Measurements from ENCODE around the gene TGM4. TPM values are rescaled to one million over a fixed set of nuclear protein-coding genes. Genes with fewer than 3 reads are reported as not detected.
"Not testable (repeated sequence)": the region's sequence is repeated elsewhere in the genome, so short reads cannot be mapped to it uniquely, and the experiment has no call there.

The TGM4 gene
- polyA plus RNA-seq, 12 donors, result 0.05 to 0.18 (median 0.07) TPM; not detected in 9

DNA sequence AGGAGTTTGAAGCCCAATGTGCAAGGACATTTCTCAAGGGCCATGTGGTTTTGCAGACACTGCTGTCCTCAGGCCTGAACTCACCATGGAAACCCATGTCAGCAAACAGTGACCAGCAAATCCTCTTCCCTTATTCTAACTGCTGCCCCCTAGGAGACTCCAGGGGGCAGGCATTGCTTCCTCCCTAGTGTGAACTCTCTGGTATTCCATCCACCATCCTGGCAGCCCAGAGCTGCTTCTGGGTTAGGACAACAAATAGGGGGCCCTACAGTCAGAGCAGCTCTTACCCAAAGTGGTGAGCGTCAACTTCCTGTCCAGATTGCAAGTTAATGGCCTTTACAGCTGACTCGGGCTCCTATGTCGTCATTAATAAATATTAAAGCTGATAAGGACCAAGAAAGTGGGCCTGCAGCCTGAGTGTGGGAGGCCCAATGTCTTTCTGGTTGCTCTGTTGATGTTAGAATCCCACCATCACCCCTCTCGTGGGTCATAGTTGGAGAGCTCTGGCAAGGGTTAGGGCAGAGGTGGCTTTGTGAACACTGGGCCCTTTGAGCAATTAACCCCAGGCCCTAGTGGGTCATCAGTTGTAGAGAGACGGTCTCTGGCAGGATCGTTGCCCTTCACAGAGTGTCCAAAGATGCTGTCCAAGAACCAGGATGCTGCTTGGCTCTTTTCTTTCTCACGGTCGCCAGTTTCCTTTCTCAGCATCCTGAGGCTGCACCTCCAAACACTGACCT, 41.5 kb downstream of the TGM4 start:
- no peak for DNase-seq

DNA sequence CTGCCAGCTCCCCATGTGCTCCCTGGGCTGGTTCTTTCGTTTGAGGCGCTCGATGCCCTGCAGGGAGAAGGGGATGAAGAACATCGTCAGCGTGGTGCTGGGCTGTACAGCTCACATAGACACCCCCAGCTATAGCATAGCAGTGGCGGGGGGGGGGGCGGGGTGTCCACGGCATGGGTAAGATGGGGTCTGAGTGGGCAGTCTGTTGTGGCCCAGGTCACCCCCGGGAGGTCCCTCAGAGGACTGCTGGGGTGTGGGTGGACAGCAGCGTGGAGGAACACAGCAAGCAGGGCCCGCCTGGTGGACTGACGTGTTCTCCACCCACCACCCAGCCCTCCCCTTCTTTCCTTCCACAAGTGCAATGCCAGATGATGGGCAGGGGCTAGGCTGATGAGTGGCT, 43.7 kb downstream of the TGM4 start:
- DNase-seq, result no peak

DNA sequence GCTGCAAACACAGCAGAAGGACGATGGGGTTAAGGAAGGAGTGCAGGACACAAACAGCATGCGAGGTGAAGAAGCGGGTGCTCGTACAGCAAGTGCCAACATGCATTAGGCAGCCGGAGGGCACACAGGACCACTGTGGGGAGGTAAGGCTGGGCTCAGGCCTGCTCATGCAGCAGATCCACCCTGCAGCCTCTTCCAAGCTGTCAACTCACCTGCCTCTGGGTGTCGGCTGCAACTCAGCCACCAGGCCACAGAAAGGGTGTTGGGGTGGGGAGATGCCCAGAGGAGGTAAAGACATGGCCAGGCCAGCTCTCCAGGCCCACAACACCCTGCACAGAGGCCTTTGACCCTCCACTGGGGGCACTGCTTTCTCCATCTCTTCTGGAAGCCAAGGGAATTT, 44.2 kb downstream of the TGM4 start:
- DNase-seq, result no peak

DNA sequence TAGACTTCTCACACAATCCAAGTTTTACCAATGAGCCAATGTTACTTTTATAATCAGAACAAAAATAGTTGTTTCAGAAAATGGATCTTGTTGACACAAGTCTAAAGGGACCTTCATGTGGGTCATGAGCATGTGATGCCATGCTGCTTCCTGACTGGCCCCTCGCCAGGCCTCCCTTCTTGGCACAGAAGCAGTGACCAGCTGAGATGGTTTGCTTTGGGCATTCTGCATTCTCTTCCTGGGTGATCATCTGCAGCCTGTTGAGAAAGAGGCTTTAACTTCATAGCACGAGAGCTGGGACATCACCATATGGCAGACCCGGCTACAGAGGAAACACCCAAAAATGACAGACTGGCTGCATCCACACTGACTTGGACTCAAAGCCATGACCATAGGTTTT, 45.7 kb downstream of the TGM4 start:
- no peak for DNase-seq

DNA sequence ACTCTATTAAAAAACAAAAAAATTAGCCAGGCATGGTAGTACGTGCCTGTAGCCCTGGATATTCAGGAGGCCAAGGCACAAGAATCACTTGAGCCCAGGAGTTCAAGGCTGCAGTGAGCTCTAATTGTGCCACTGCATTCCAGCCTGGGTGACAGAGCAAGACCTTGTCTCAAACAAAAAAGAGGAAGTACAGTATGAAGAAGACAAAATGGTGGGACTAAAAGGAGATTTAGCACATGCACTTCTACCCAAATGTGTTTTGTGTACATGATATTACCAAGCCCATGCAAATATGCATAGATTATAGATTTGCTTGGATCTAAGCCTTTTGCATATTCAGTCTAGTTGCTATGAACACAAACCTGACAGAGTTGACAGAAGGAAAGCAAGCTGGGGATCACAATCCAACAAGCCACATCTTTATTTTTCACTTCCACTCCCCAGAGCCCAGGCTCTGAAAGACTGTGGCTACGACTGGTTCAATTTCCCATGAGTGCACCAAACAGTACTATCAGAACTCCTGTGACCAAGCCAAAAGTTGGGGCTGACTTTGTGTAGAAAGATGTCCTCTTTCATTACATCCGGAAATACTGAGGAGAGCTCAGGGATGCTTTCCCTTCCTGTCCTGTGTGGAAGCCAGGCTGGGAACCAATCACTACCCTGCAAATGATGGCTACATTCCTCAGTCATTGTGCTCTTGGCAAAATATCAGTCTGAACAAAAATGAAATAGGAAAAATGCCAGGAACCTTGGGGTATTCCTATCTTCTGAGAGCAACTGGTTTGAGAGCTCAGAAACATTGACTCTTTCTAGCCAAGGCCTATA, 49.4 kb downstream of the TGM4 start:
- no peak for DNase-seq

DNA sequence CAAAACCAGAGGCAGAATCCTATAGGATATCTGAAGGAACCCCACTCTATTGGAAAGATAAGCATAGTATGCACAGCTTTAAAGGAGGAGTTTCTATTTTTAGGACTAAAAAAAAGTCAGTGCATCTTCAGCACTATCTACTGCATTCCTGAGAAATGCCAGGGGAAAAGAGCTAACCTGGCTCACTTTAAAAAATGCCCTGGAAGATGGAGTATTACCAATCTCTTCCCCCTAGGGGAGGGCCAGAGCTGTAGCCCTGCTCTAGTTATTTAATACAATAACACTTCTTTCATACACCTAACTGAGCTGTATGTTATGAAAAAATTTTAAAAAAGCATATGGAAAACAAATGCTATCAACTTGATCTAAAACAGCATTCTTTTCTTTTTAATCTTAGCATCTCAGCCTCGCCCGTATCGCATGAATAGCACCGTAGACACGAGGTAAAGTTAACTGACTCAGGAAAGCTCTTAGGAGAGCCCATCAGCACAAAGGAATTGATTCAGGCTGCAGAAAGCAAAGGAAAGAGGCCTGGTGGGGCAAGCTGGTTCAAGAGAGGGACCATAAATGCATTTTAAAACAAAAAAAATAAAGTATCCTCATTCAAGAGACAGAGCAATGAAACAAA, 50.2 kb downstream of the TGM4 start:
- DNase-seq, result no peak

DNA sequence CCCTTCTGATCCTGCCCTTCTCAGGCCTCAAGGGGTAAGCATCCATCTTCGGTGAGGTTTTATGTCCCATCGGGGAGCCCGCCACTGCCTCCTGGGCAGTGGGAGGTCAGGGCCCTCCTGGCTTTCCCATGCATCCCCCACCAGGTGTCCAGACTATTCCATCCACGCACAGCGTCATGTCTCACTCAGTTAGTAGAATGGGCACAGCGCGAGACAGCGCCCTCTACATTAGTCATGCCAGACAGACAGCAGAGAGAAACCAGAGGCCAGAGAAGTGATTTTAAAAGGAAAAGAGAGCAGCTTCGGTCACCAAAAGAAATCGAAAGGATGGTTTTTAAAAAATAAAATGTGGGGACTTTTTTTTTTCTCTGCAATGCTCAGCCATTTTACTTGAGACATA, 51.8 kb downstream of the TGM4 start:
- DNase-seq, result no peak

DNA sequence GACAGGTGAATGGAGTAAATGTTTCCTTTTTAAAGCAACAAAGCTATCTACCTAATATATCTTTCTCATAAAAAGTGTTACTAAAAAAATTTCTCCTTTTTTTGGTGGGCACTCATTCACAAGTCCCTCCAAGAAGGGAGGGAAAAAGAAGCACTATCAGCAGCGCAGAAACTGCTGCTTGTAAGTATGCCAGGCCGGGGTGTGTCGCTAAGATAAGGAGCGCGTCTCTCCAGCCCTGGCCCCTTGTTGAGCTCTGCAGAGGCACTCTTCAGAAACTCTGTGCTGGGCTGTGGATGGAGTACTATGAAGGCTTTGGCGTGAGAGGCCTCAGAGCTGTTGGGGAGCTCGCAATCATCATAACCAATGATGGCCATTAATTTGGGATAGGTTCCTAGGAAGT, 52.5 kb downstream of the TGM4 start:
- DNase-seq, result no peak

DNA sequence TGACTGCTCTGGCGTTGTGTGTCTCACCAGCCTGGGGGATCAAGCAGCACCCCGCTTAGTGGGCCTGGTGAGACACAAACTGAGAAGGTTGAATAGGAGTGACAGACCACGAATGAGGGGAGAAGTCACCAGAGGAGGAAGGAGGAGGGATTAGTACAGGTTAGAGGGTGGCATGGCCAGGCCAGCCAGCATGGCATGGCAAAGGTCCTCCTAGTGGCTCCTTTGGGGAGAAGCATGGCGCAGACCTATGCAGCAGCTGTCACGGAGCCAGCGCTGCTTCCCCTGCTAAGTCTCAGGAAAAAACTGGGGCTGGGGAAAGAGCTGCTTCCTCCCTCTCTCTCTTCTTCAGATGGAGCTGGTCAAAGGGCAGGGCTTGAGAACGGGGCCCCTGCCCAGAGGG, 53.0 kb downstream of the TGM4 start:
- no peak for DNase-seq

DNA sequence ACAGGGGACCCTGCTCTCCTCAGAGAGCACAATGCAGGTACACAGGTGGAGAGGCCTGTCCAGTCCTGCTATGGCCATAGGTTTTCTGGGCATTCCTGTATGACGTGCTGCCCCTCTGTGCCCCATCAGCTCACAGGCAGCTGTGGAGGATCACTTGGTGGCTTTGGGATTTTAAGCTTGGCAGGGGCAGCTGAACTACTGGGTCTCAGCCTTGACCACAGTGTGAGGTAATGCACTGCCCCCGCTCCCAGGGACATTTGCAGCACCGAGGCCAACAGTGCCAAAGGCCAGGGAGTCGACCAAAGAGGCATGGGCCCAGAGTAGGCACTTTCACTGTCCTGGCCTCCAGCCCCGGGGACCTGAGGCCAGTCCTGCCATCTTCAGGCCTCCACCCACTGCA, 55.4 kb downstream of the TGM4 start:
- DNase-seq, result no peak

DNA sequence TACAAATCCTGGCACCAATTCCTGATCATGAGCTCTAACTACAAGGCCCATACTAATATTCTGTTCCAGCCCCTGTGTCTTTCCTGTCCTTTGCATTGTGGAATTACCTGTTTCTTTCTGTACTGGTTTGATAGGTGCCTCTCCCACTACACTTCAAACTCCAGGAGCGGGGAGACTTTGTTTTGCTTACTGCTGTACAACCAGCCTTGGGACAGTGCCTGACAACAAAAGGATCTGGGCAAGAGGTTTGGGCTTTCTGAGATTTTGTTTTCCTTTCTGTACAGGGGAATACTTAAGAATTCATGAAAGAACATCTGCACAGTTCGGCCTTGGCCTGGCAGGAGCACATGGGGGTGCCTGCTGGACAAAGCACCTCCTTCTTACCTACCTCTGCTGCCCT, 56.5 kb downstream of the TGM4 start:
- DNase-seq, result no peak

DNA sequence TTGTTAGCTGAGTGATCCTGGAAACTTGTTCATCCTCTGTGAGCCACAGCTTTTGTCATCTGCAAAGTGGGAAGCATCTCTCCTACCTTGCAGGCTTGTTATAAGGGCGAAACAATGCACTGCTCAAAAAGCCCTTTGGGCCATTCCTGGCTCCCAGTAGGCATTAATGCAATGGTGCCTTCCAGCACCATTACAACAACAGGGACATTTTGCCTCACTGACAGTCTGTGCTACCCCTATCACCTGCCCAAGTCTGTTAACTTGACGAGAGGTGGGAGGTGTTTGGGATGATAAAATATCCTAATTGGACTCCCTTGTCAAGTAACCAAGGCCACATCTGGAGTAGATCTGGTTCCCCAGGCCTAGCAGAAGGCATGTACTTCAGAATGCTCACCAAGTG, 57.4 kb downstream of the TGM4 start:
- no peak for DNase-seq

DNA sequence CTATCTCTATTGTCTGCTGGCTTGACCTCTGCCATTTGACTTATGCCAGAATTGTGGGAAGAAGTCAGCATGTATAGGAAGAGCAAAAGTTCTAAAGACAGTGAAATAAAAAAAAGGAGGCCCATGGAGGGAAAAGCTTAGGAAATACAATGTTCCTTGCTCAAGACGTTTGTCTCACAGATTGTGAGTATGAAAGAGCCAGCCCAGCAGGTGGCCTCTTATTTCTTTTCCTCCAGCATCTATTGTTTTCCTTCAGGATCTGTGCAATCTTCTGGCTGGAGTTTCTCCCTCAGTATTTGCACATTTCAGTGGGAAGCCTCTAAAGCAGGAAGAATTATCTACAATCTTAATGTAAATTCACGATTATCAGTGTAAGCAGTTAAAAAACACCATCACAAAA, 57.9 kb downstream of the TGM4 start:
- DNase-seq, result no peak

DNA sequence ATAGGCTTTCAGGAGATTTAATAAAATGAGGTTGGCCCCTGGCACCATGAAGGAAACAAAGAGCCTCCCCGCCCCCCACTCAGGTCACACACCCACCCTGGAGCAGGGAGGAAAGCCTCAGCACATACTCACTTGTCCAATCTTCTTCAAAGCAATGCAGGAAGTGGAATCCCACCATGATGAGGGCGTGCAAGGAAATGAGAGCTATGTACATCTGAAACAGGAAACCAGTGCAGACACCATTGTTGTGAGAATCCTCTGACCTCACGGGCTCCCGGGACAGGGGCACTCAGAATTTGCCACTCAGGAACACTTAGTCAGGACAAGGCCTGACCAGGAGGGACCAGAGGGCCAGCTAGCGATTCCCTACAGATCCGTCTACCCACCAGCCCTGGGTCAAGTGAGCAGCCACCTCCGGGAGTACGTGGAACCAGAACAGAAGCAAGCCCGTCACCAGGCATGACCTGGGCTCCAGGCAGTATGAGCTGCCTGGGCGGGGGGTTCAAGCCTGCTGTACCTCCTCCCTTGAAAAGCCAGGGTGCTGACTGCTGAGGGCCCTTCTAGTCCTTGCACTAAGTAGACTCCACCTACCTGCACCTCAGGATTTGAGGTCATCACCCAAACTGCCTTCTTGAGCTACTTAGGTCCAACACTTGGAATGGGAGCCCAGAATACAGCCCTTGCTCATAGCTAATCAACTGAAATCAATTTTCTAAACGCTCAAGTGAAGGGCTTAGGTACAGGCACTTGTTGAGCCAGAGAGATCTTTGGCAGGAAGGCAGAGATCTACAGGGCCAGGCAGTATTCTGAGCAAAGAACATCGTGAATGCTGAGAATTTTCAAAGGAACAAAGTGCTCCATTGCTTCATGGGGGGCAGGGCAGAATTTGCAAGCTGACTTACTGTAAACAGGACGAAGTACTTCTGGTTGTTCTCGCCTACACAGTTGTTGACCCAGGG, 58.9 kb downstream of the TGM4 start:
- no peak for DNase-seq

DNA sequence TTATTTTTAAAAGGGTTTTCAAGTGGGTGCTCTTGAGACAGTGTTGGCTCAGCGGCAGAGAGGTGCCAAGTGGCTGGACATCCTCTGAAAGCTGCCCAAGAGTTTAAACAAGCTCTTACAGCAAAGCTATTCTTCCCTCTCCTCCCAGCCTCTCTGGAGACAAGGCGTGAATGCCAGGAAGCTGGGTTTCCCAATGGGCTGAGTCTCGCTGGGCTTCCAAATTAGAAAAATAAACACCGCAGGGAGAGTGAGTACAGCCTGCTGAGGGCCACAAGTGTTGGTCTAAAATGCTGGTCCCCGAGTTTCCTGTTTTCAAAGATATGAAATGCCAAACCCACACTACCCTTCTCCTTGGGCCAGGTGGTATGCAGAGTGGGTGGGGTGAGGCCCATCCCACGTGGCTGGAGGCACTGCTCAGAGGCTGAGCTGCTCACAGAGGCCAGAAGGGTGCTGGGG, 65.2 kb downstream of the TGM4 start:
- DNase-seq, result no peak

DNA sequence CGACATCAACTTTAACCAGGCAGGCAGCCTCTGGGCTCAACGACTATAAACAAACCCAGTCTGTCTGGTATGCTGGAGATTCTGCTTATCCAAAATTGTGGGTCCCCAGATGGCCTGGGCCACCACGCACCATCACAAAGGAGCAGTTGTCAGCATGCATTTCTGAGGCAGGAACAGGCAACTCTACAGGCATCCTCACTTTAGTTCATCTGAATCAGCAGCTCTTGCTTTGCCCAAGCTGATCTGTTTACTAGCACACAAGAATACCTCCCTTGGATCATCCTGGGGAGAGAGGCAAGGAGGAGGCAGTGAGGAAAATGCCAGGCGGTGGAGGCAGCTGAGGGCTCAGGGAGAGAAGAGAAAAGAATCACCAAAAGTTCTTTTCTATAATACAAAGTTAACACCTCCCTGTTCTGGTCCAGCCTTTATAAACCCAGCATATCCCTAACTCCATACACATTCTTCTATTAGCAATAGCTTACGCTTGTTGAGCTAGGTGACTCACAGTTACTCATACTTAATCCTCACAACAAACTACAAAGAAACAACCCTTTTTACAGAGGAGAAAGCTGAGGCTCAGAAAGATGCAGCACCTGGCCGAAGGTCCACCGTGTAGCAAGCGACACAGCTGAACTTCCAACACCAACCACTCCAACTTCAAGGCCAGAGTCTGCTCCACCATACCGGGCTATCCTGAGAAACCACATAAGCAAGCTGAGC, 68.0 kb downstream of the TGM4 start:
- DNase-seq, result no peak

DNA sequence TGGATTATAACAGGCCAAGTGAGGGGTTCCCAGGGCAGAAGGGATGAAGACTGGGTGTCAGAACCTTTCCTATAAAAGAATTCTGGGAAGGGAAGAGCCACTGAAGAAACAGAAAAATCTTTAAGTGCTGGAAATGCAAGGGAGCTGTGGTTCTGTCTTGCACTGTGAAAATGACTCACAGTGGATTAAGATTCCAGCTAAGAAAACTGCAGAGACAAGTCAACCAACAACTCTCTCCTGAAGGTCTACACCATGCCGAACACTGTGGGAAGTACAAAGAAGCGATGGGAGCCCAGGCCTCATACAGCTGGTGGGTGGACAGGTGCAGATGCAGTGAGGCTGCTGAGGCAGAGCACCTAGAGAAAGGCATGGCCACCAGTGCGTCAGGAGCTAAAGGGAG, 73.8 kb downstream of the TGM4 start:
- no peak for DNase-seq

DNA sequence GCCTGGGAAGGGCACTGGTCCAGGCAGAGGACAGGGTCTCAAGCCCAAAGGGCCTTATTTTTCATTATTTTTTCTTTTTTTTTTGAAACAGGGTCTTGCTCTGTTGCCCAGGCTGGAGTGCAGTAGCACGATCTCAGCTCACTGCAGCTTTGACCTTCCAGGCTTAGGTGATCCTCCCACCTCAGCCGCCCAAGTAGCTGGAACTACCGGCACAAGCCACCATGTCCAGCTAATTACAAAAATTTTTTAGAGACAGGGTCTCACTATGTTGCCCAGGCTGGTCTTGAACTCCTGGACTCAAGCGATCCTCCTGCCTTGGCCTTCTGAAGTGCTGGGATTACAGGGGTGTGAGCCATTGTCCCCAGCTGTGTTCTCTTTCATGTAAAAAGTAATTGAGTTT, 75.4 kb downstream of the TGM4 start:
- DNase-seq, result not testable (repeated sequence)

DNA sequence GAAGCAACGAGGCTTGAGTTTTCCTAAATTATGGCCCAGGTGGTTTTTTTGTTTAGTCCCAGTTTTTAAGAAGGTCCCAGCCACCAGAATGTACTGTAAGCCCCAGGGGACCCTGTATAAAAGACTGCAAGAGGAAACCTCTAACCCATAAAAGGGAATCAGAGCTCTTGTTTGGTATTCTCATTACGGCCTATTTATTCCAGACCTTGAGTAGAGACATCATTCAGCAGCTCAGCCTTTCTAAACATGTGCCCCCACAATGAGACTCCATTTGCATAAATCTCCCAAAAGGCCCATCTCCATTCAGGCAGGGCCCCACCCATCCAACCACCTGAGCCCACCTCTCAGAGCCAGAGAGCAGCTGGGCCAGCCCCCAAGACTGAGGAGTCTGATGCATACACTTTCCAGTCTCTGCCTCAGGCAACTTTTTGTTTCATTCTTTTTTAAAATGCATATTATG, 75.9 kb downstream of the TGM4 start:
- DNase-seq, result no peak

DNA sequence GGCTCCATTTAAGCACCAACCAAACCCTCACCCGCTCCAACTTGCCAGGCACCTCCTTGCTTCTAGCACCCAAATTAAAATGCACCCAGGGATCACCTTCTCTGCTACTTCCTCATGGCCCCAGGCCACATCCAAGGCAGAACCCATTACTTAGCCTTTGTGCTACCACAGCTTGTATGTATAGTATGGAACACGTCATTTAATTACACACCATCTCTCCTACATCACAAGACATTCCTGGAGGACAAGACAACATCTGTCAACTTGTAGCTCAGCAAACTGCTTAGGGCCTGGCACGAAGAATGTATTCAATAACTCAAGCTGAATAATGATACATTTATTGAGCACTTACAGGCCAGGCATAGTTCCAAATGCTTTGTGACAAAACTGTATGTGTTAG, 78.3 kb downstream of the TGM4 start:
- no peak for DNase-seq

DNA sequence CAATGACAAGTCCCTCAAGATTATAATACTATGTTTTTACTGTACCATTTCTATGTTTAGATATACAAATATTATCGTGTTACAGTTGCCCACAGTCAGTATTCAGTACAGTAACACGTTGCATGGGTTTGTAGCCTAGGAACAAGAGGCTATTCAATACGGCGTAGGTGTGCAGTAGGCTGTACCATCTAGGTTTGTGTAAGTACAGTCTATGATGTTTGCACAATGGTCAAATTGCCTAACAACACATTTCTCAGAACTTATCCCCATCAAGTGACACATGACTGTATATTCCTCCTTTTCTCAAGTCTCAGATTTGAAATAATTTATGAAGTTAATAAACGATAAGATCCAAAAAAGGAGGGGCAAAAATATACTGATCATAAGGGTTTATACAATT, 79.9 kb downstream of the TGM4 start:
- DNase-seq, result no peak

Data from muscle of arm (tissue), 12 donors.